ENCODE data around the gene TP53TG5. TPM values are rescaled to one million over a fixed set of nuclear protein-coding genes. Genes with fewer than 3 reads are reported as not detected.

TP53TG5 gene
- polyA plus RNA-seq, 1 donor (not counting 4 experiments of a cell fraction or from before 2014, with no cell fraction given): not detected

DNA sequence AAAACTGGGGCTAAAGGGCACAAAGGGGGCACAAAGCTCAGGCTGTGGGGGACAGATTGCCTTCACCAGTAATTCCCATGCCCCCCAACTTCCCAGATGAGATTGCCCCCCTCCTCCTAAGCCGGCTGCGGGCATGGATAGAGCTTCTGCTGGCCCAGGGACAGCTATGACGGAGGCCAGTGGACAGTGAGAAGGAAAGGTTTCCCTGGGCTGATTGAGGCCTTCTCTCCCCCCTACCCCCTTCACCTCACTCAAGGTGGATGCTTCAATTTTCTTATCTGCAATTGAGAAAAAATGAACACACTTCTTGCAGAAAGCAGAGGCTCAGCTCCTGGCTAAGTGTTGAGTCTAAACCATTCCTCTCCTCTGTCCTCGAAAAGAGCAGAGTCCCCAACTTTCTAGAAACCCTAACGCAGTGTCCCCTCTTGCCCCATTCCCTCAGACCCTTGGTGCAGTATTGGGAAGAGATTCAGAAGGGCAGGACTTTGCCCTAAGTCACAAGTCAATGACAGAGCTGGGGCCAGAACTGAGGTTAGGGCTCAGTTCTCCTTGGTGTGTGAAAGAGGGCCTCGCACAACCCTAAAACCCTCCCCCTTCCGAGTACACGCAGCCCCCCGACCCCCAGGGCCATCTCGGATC, 30.7 kb downstream of the TP53TG5 start:
- Histone ChIP-seq H3K4me2 (ENCODE audit: control insufficient read depth, extremely low read depth, insufficient read depth, low read depth, low read length) (peak overlapping the region; percentile 77), H3K27ac (ENCODE audit: control insufficient read depth, insufficient read depth, low read length) (peak overlapping the region; percentile 98), H3K4me3 (ENCODE audit: control insufficient read depth in 2 of 3, extremely low read depth in 1 of 3, insufficient read depth in 2 of 3, low read depth in 1 of 3, low read length in 3 of 3) (peak overlapping the region; percentile 92 to 100 (median 99)), H3K36me3 (ENCODE audit: control insufficient read depth in 2 of 2, extremely low read depth in 1 of 2, insufficient read depth in 2 of 2, low read length in 2 of 2) (peaks cover 3 to 16% of the 10 kb centered on the region in 2 experiments), H3K27me3 (ENCODE audit: control insufficient read depth, extremely low read depth, insufficient read depth, low read length) (no peaks in the 10 kb centered on the region), H3K9me1 (ENCODE audit: control insufficient read depth, extremely low read depth, insufficient read depth, low read length) (peaks cover 2% of the 10 kb centered on the region), H3K79me2 (ENCODE audit: control insufficient read depth, insufficient read depth, low read length) (peaks cover 57% of the 10 kb centered on the region), H3K9ac (ENCODE audit: control insufficient read depth, extremely low read depth, insufficient read depth, low read length) (peak overlapping the region; percentile 99), H4K20me1 (ENCODE audit: control insufficient read depth, extremely low read depth, insufficient read depth, low read length) (peaks cover 8% of the 10 kb centered on the region), H3K9me3 (ENCODE audit: control insufficient read depth, low read depth, low read length) (no peaks in the 10 kb centered on the region), H2AFZ (ENCODE audit: control insufficient read depth, low read length) (no peak overlapping the region), H3K4me1 (ENCODE audit: control insufficient read depth, extremely low read depth, insufficient read depth, low read length) (peaks cover 51% of the 10 kb centered on the region)
- DNase-seq (ENCODE audit: low read depth, low spot score): no peak
- FAIRE-seq: no peak
- TF ChIP-seq EZH2 (IDR thresholded peaks at IDR 0.05; ENCODE audit: low read length): no peak
- TF ChIP-seq, protein P1, sequence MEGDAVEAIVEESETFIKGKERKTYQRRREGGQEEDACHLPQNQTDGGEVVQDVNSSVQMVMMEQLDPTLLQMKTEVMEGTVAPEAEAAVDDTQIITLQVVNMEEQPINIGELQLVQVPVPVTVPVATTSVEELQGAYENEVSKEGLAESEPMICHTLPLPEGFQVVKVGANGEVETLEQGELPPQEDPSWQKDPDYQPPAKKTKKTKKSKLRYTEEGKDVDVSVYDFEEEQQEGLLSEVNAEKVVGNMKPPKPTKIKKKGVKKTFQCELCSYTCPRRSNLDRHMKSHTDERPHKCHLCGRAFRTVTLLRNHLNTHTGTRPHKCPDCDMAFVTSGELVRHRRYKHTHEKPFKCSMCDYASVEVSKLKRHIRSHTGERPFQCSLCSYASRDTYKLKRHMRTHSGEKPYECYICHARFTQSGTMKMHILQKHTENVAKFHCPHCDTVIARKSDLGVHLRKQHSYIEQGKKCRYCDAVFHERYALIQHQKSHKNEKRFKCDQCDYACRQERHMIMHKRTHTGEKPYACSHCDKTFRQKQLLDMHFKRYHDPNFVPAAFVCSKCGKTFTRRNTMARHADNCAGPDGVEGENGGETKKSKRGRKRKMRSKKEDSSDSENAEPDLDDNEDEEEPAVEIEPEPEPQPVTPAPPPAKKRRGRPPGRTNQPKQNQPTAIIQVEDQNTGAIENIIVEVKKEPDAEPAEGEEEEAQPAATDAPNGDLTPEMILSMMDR (optimal IDR thresholded peaks at IDR 0.05 in 1 of 3, IDR thresholded peaks at IDR 0.05 in 1 of 3, conservative IDR thresholded peaks at IDR 0.05 in 1 of 3; ENCODE audit: extremely low read depth in 1 of 3, insufficient read depth in 2 of 3, low read length in 3 of 3): no peak
- dilution Hi-C loops (cut with MboI; ENCODE audit: extremely low pct_ligation_motif_present, low sequenced_read_pairs): no loop called here

DNA sequence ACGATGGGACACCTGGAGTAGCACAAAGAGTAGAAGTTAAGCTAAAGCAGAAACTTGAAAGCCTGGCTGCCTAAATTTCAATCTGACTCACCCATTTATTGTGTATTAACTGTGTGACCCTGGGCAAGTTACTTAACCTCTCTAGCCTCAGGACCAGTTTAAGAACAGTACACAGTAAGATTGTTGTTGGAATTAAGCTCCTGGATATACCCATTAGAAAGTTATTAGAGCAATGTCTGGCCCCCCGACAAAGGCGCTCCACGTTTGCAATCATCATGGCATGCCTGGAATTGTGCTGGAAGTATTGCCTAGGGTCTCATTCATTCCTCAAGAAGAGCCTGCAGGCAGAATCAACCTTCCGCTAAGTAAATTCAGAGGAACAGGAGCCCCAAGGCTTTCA, 31.3 kb downstream of the TP53TG5 start:
- peaks cover 3 to 18% of the 10 kb centered on the region in 2 experiments for H3K36me3 ChIP-seq (ENCODE audit: control insufficient read depth in 2 of 2, extremely low read depth in 1 of 2, insufficient read depth in 2 of 2, low read length in 2 of 2)
- H3K9me1 ChIP-seq (ENCODE audit: control insufficient read depth, extremely low read depth, insufficient read depth, low read length): peaks cover 2% of the 10 kb centered on the region
- peaks cover 63% of the 10 kb centered on the region for H3K79me2 ChIP-seq (ENCODE audit: control insufficient read depth, insufficient read depth, low read length)
- peak overlapping the region; percentile 98 for H3K27ac ChIP-seq (ENCODE audit: control insufficient read depth, insufficient read depth, low read length)
- no peak for FAIRE-seq
- peak overlapping the region; percentile 99 for H3K9ac ChIP-seq (ENCODE audit: control insufficient read depth, extremely low read depth, insufficient read depth, low read length)
- H3K27me3 ChIP-seq (ENCODE audit: control insufficient read depth, extremely low read depth, insufficient read depth, low read length): no peaks in the 10 kb centered on the region
- H2AFZ ChIP-seq (ENCODE audit: control insufficient read depth, low read length): no peak overlapping the region
- H3K4me1 ChIP-seq (ENCODE audit: control insufficient read depth, extremely low read depth, insufficient read depth, low read length): peaks cover 57% of the 10 kb centered on the region
- H3K4me3 ChIP-seq (ENCODE audit: control insufficient read depth in 2 of 3, extremely low read depth in 1 of 3, insufficient read depth in 2 of 3, low read depth in 1 of 3, low read length in 3 of 3): peak overlapping the region; percentile 92 to 100 (median 99)
- no peak for TF ChIP-seq EZH2 (IDR thresholded peaks at IDR 0.05; ENCODE audit: low read length)
- TF ChIP-seq, protein P1 (optimal IDR thresholded peaks at IDR 0.05 in 1 of 3, IDR thresholded peaks at IDR 0.05 in 1 of 3, conservative IDR thresholded peaks at IDR 0.05 in 1 of 3; ENCODE audit: extremely low read depth in 1 of 3, insufficient read depth in 2 of 3, low read length in 3 of 3): no peak
- no peak for DNase-seq (ENCODE audit: low read depth, low spot score)
- H3K4me2 ChIP-seq (ENCODE audit: control insufficient read depth, extremely low read depth, insufficient read depth, low read depth, low read length): peak overlapping the region; percentile 77
- peaks cover 8% of the 10 kb centered on the region for H4K20me1 ChIP-seq (ENCODE audit: control insufficient read depth, extremely low read depth, insufficient read depth, low read length)
- H3K9me3 ChIP-seq (ENCODE audit: control insufficient read depth, low read depth, low read length): no peaks in the 10 kb centered on the region
- dilution Hi-C loops (cut with MboI; ENCODE audit: extremely low pct_ligation_motif_present, low sequenced_read_pairs): no loop called here

All from keratinocyte (primary cell).